Measurements from ENCODE around the gene PRC1.
"Not testable (repeated sequence)": the region's sequence is repeated elsewhere in the genome, so short reads cannot be mapped to it uniquely, and the experiment has no call there.

Gene PRC1

GRCh38 chr15:90924375-90924774, 70.0 kb downstream of the PRC1 start:
- H3K9ac ChIP-seq (ENCODE audit: low read length), result no peak overlapping the region
- no peak overlapping the region for H2AFZ ChIP-seq (ENCODE audit: low read length)
- H3K4me1 ChIP-seq (ENCODE audit: low read length), result peaks cover 4% of the 10 kb centered on the region; the same call in 1 of the 2 replicates
- H3F3A ChIP-seq (ENCODE audit: insufficient read depth, low read length), result peaks cover 6% of the 10 kb centered on the region
- no peak for DNase-seq
- no peaks in the 10 kb centered on the region for H3K27me3 ChIP-seq (replicated peaks; ENCODE audit: insufficient read depth, low read length)
- no peaks in the 10 kb centered on the region for H3K36me3 ChIP-seq (replicated peaks; ENCODE audit: insufficient read depth, low read length)
- H3K9me2 ChIP-seq (replicated peaks; ENCODE audit: insufficient read depth, low read length), result no peaks in the 10 kb centered on the region
- H3K4me3 ChIP-seq (ENCODE audit: low read length), result no peak overlapping the region
- H3K4me2 ChIP-seq (ENCODE audit: low read depth, low read length), result no peak overlapping the region
- TF ChIP-seq EZH2phosphoT487 (IDR thresholded peaks at IDR 0.05; ENCODE audit: low read length) (no peak), EZH2 (optimal IDR thresholded peaks at IDR 0.05; ENCODE audit: low read depth, low read length) (no peak), CTCF (IDR thresholded peaks at IDR 0.05; ENCODE audit: low read length) (no peak)
- H4K20me1 ChIP-seq (ENCODE audit: insufficient read depth, low read length), result no peaks in the 10 kb centered on the region
- no peaks in the 10 kb centered on the region for H3K9me3 ChIP-seq (replicated peaks; ENCODE audit: insufficient read depth, low read length)
- no peak overlapping the region for H3K27ac ChIP-seq (ENCODE audit: low read length)
- peaks cover 6% of the 10 kb centered on the region for H3K79me2 ChIP-seq (ENCODE audit: low read length)

GRCh38 chr15:90922712-90923322, 71.5 kb downstream of the PRC1 start:
- not testable (repeated sequence) for H3F3A ChIP-seq (ENCODE audit: insufficient read depth, low read length); H3K79me2 ChIP-seq (ENCODE audit: low read length); H2AFZ ChIP-seq (ENCODE audit: low read length); H4K20me1 ChIP-seq (ENCODE audit: insufficient read depth, low read length); H3K4me2 ChIP-seq (ENCODE audit: low read depth, low read length); H3K9ac ChIP-seq (ENCODE audit: low read length); H3K4me3 ChIP-seq (ENCODE audit: low read length); H3K27me3 ChIP-seq (replicated peaks; ENCODE audit: insufficient read depth, low read length); H3K4me1 ChIP-seq (ENCODE audit: low read length); H3K9me2 ChIP-seq (replicated peaks; ENCODE audit: insufficient read depth, low read length); H3K27ac ChIP-seq (ENCODE audit: low read length); H3K9me3 ChIP-seq (replicated peaks; ENCODE audit: insufficient read depth, low read length); H3K36me3 ChIP-seq (replicated peaks; ENCODE audit: insufficient read depth, low read length)
- peak; percentile 19 for DNase-seq

- no peaks in the 10 kb centered on the region for H3K27me3 ChIP-seq (replicated peaks; ENCODE audit: insufficient read depth, low read length)
- TF ChIP-seq EZH2phosphoT487 (IDR thresholded peaks at IDR 0.05; ENCODE audit: low read length), result no peak
- TF ChIP-seq EZH2 (optimal IDR thresholded peaks at IDR 0.05; ENCODE audit: low read depth, low read length), result no peak
- TF ChIP-seq CTCF (IDR thresholded peaks at IDR 0.05; ENCODE audit: low read length), result no peak
Measured at GRCh38 chr15:90921887-90922286, 72.4 kb downstream of the PRC1 start.

GRCh38 chr15:90918835-90919234, 75.5 kb downstream of the PRC1 start:
- H3K9ac ChIP-seq (ENCODE audit: low read length), result no peak overlapping the region
- H3K36me3 ChIP-seq (replicated peaks; ENCODE audit: insufficient read depth, low read length), result peaks cover 3% of the 10 kb centered on the region; the same call in 1 of the 2 replicates
- no peaks in the 10 kb centered on the region for H3K79me2 ChIP-seq (ENCODE audit: low read length)
- no peak overlapping the region for H2AFZ ChIP-seq (ENCODE audit: low read length)
- TF ChIP-seq CTCF (IDR thresholded peaks at IDR 0.05; ENCODE audit: low read length) (no peak), EZH2phosphoT487 (IDR thresholded peaks at IDR 0.05; ENCODE audit: low read length) (no peak), EZH2 (optimal IDR thresholded peaks at IDR 0.05; ENCODE audit: low read depth, low read length) (no peak)
- H3K9me3 ChIP-seq (replicated peaks; ENCODE audit: insufficient read depth, low read length), result no peaks in the 10 kb centered on the region
- no peaks in the 10 kb centered on the region for H3F3A ChIP-seq (ENCODE audit: insufficient read depth, low read length)
- no peak overlapping the region for H3K4me2 ChIP-seq (ENCODE audit: low read depth, low read length)
- H4K20me1 ChIP-seq (ENCODE audit: insufficient read depth, low read length), result no peaks in the 10 kb centered on the region
- H3K4me1 ChIP-seq (ENCODE audit: low read length), result no peaks in the 10 kb centered on the region
- H3K9me2 ChIP-seq (replicated peaks; ENCODE audit: insufficient read depth, low read length), result no peaks in the 10 kb centered on the region
- DNase-seq, result no peak
- H3K27me3 ChIP-seq (replicated peaks; ENCODE audit: insufficient read depth, low read length), result no peaks in the 10 kb centered on the region
- no peak overlapping the region for H3K4me3 ChIP-seq (ENCODE audit: low read length)
- H3K27ac ChIP-seq (ENCODE audit: low read length), result no peak overlapping the region

More at GRCh38 chr15:90921887-90922286, 72.4 kb downstream of the PRC1 start:
- Histone ChIP-seq H3K4me2 (ENCODE audit: low read depth, low read length) (no peak overlapping the region), H3K4me1 (ENCODE audit: low read length) (no peaks in the 10 kb centered on the region), H3F3A (ENCODE audit: insufficient read depth, low read length) (no peaks in the 10 kb centered on the region), H2AFZ (ENCODE audit: low read length) (no peak overlapping the region), H3K27ac (ENCODE audit: low read length) (no peak overlapping the region), H3K36me3 (replicated peaks; ENCODE audit: insufficient read depth, low read length) (no peaks in the 10 kb centered on the region), H4K20me1 (ENCODE audit: insufficient read depth, low read length) (no peaks in the 10 kb centered on the region), H3K9ac (ENCODE audit: low read length) (no peak overlapping the region), H3K79me2 (ENCODE audit: low read length) (no peaks in the 10 kb centered on the region), H3K9me2 (replicated peaks; ENCODE audit: insufficient read depth, low read length) (no peaks in the 10 kb centered on the region), H3K4me3 (ENCODE audit: low read length) (no peak overlapping the region), H3K9me3 (replicated peaks; ENCODE audit: insufficient read depth, low read length) (no peaks in the 10 kb centered on the region)
- DNase-seq, result no peak
